Tibial nerve (tissue), 4 donors: ENCODE data around the gene OR10P1. TPM values are rescaled to one million over a fixed set of nuclear protein-coding genes. Genes with fewer than 3 reads are reported as not detected.
A peak's percentile ranks its signal among the peaks of the same experiment; 100 is the strongest.

Source experiments
- DNase-seq, 2 donors: peaks; one replicate each; pipeline ENCODE4 v3.0.0-alpha.2; 2019; ENCODE audit warnings: low spot score in 2 of 2
- H3K27ac ChIP-seq, 4 donors: fragments of 200-600 bp; sonication (generic) in 3 of 4; one replicate each; pipeline ENCODE4 v1.5.1; 2017 to 2019; ENCODE audit warnings: mild to moderate bottlenecking in 1 of 4
- H3K27me3 ChIP-seq, 2 donors: fragments of 200-600 bp; sonication (generic) in 1 of 2; one replicate each; pipeline versions ENCODE4 v1.5.1 to v1.6.0; 2017 to 2019
- H3K36me3 ChIP-seq, 3 donors: fragments of 200-600 bp; sonication (generic); one replicate each; pipeline ENCODE4 v1.5.1; 2018 to 2019
- H3K4me1 ChIP-seq, 4 donors: fragments of 200-600 bp; sonication (generic) in 3 of 4; one replicate each; pipeline ENCODE4 v1.5.1; 2017 to 2019
- H3K4me3 ChIP-seq, 4 donors: fragments of 200-600 bp; sonication (generic) in 3 of 4; one replicate each; pipeline ENCODE4 v1.5.1; 2017 to 2019; ENCODE audit warnings: mild to moderate bottlenecking in 1 of 4, moderate library complexity in 1 of 4
- H3K9me3 ChIP-seq, 4 donors: fragments of 200-600 bp; sonication (generic) in 3 of 4; one replicate each; pipeline ENCODE4 v1.5.1; 2017 to 2019
- EP300 ChIP-seq, 2 donors: sonication (generic); formaldehyde crosslinking; IDR thresholded peaks; one replicate each; pipeline ENCODE4 v1.6.1; 2017; ENCODE audit warnings: antibody characterized with exemption in 2 of 2, mild to moderate bottlenecking in 1 of 2
- POLR2A ChIP-seq, 2 donors: fragments of 450-650 bp; IDR thresholded peaks; one replicate each; pipeline ENCODE4 v1.6.1; 2017; ENCODE audit warnings: antibody characterized with exemption in 2 of 2, mild to moderate bottlenecking in 2 of 2, moderate library complexity in 2 of 2
- WGBS, 2 donors: methylation state at CpG; one replicate each; pipeline ENCODE4 v1.1.5; 2018; 5-methylcytosine and 5-hydroxymethylcytosine counted together
- total RNA-seq, 4 donors: library from RNA; depleted of rRNA; stranded (reverse); fragments of >200 nt; gene quantifications; one replicate each; pipeline ENCODE4 v1.1.0, GENCODE V29; 2016
- TF ChIP-seq, protein P1 (sequence below), 5 experiments: fragments of 200-600 bp in 3 of 5; fragments of 450-650 bp in 2 of 5; sonication (generic) in 3 of 5; IDR thresholded peaks; one replicate each; pipeline ENCODE4 v1.5.1; 2016 to 2019; ENCODE audit warnings: antibody characterized with exemption in 5 of 5, mild to moderate bottlenecking in 3 of 5, moderate library complexity in 2 of 5

Gene OR10P1
- total RNA-seq, 4 donors from 2014 or later: not detected

GRCh38 chr12:55614764-55615163 lies 21.9 kb upstream of the OR10P1 start:
- 93 to 97% methylated on average over 1 of the region's 1 CpG for WGBS, 2 donors
- H3K4me1 ChIP-seq: peaks cover 0 to 4% (median 0%) of the 10 kb centered on the region in 4 donors

DNA sequence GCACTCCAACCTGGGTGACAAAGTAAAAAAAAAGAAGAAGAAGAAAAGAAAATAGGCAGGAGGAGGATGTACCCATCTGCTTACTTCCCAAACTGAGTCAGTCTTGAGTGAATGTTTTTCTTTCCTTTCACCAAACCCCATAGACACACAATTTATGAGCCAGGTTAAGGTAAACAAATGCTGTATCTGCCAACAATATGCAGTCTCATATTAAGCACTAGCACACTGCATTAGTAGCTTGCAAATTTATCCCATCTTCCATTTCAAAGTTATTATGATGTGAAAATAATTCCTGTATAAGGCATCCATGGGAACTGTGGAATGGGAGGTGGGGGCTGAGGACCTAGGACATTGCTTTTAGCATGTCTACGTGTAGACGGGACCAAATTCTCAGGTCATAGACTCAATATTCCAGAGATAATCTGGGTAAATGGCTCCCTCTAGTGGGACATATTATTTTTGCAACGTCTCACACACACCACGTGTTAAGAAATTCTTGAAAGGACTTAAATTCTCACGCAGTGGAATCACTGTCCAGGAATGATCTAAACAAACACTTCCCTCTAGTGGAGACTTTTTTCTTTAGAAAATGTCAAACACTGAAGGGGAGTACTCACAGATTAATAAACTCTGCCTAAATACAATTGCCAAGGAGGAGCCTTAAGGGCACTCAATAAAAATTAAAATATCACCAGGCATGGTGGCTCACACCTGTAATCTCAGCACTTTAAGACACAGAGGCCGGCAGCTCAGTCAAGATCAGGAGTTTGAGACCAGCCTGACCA lies 17.1 kb upstream of the OR10P1 start:
- peak in 1 of 2 donors; percentile 90 for DNase-seq
- Histone ChIP-seq H3K27me3 (no peaks in the 10 kb centered on the region), H3K36me3 (no peaks in the 10 kb centered on the region), H3K4me3 (no peak overlapping the region), H3K9me3 (peaks cover 0 to 24% (median 0%) of the 10 kb centered on the region in 4 donors), H3K4me1 (peaks cover 0 to 8% (median 0%) of the 10 kb centered on the region in 4 donors), H3K27ac (no peak overlapping the region)
- peak in 1 of 2 donors; percentile 20 for TF ChIP-seq EP300 (IDR thresholded peaks at IDR 0.05)
- TF ChIP-seq, protein P1, sequence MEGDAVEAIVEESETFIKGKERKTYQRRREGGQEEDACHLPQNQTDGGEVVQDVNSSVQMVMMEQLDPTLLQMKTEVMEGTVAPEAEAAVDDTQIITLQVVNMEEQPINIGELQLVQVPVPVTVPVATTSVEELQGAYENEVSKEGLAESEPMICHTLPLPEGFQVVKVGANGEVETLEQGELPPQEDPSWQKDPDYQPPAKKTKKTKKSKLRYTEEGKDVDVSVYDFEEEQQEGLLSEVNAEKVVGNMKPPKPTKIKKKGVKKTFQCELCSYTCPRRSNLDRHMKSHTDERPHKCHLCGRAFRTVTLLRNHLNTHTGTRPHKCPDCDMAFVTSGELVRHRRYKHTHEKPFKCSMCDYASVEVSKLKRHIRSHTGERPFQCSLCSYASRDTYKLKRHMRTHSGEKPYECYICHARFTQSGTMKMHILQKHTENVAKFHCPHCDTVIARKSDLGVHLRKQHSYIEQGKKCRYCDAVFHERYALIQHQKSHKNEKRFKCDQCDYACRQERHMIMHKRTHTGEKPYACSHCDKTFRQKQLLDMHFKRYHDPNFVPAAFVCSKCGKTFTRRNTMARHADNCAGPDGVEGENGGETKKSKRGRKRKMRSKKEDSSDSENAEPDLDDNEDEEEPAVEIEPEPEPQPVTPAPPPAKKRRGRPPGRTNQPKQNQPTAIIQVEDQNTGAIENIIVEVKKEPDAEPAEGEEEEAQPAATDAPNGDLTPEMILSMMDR (IDR thresholded peaks at IDR 0.05): peak; percentile 68 to 89 (median 81)
- TF ChIP-seq POLR2A (IDR thresholded peaks at IDR 0.05): no peak
- WGBS, 2 donors: 3 to 5% methylated on average over 6 of the region's 6 CpGs

More at GRCh38 chr12:55614764-55615163, 21.9 kb upstream of the OR10P1 start:
- DNase-seq: no peak
- Histone ChIP-seq H3K4me3 (no peak overlapping the region), H3K27me3 (no peaks in the 10 kb centered on the region), H3K9me3 (peaks cover 0 to 28% (median 0%) of the 10 kb centered on the region in 4 donors), H3K27ac (no peak overlapping the region), H3K36me3 (no peaks in the 10 kb centered on the region)
- TF ChIP-seq EP300 (IDR thresholded peaks at IDR 0.05): no peak
- no peak for TF ChIP-seq POLR2A (IDR thresholded peaks at IDR 0.05)
- TF ChIP-seq, protein P1 (IDR thresholded peaks at IDR 0.05): no peak

- Histone ChIP-seq H3K36me3 (no peaks in the 10 kb centered on the region), H3K27me3 (no peaks in the 10 kb centered on the region), H3K4me3 (no peak overlapping the region), H3K27ac (no peak overlapping the region), H3K4me1 (peaks cover 0 to 8% (median 0%) of the 10 kb centered on the region in 4 donors), H3K9me3 (no peaks in the 10 kb centered on the region)
- DNase-seq: no peak
- TF ChIP-seq, protein P1 (IDR thresholded peaks at IDR 0.05): no peak
- no peak for TF ChIP-seq EP300 (IDR thresholded peaks at IDR 0.05)
- no peak for TF ChIP-seq POLR2A (IDR thresholded peaks at IDR 0.05)
Observed at GRCh38 chr12:55624056-55624455, 12.6 kb upstream of the OR10P1 start.

GRCh38 chr12:55626154-55626553 lies 10.5 kb upstream of the OR10P1 start:
- no peak overlapping the region for H3K27ac ChIP-seq
- no peaks in the 10 kb centered on the region for H3K4me1 ChIP-seq
- WGBS, 2 donors: 83% methylated on average over 4 of the region's 4 CpGs
- DNase-seq: no peak
- H3K27me3 ChIP-seq: no peaks in the 10 kb centered on the region
- no peaks in the 10 kb centered on the region for H3K9me3 ChIP-seq
- no peaks in the 10 kb centered on the region for H3K36me3 ChIP-seq
- TF ChIP-seq, protein P1 (IDR thresholded peaks at IDR 0.05): no peak
- no peak for TF ChIP-seq POLR2A (IDR thresholded peaks at IDR 0.05)
- TF ChIP-seq EP300 (IDR thresholded peaks at IDR 0.05): no peak
- H3K4me3 ChIP-seq: no peak overlapping the region

DNA sequence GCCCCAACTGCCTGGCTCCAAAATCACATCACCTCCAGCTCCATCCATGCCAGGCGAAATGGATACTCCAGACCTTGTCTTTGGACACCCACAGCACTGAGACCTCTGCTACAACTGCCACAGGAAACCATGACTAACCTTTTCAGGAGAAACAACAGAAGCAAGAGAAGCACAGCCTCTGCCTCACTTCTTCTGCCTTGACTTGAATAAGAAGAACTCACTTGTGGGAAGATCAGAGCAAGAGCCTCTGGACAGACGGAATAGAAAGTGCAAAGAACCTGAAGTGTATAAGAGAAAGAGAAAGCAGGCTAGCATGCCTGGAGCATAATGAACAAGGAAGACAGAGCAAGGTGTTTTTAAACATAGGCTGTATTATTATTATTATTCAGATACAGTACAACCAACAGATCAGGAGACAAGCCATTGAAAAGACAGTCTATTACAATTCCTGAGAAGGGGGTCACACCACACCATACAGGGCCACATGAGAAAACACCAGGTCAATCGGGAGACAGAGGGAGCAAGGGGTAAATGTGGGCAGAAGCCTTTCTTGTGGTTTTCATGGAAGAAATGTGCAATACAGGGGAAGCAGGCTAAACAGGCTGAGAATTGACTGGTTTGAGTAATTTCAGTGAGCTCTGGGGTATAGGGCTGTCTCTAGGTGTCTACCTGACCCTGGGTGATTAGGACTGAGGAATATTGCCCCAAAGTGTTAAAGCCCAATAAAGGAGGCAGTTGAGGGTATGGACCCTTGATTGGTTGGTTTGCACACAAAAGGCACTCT lies 7.4 kb upstream of the OR10P1 start:
- Histone ChIP-seq H3K9me3 (no peaks in the 10 kb centered on the region), H3K27me3 (no peaks in the 10 kb centered on the region), H3K36me3 (no peaks in the 10 kb centered on the region), H3K27ac (no peak overlapping the region), H3K4me1 (no peaks in the 10 kb centered on the region), H3K4me3 (no peak overlapping the region)
- DNase-seq: no peak
- TF ChIP-seq POLR2A (IDR thresholded peaks at IDR 0.05) (no peak), EP300 (IDR thresholded peaks at IDR 0.05) (no peak)
- TF ChIP-seq, protein P1 (IDR thresholded peaks at IDR 0.05): no peak
- 75 to 76% methylated on average over 3 of the region's 3 CpGs for WGBS, 2 donors
